ENCODE results near the gene MAMLD1. TPM values are rescaled to one million over a fixed set of nuclear protein-coding genes. Genes with fewer than 3 reads are reported as not detected.

The MAMLD1 gene
- total and polyA plus RNA-seq, 2 of the 8 experiments (the other 6 are each of a cell fraction or from before 2014, with no cell fraction given) = 0.09 to 0.26 TPM

- no peak overlapping the region for H2BK5ac ChIP-seq (ENCODE audit: low read depth, low read length)
- H3K4me2 ChIP-seq (ENCODE audit: insufficient read depth in 1 of 2, low read depth in 2 of 2, low read length in 2 of 2) = no peak overlapping the region
- ChIA-PET CTCF (ENCODE audit: partially characterized antibody) (interaction anchor here (0.6 to 1.6 kb wide), 3 partner anchors 35 to 159 kb away, joined by 3 to 4 read pairs (median 4); no protein-coding TSS in a partner anchor), POLR2A (ENCODE audit: partially characterized antibody) (no interaction called here)
- H2BK12ac ChIP-seq (ENCODE audit: low read depth, low read length) = no peak overlapping the region
- no peaks in the 10 kb centered on the region for H3K79me1 ChIP-seq (ENCODE audit: low read depth, low read length)
- H3K56ac ChIP-seq (replicated peaks; ENCODE audit: insufficient read length, low read depth, low read length) = no peak overlapping the region
- no peak overlapping the region for H2AK5ac ChIP-seq (ENCODE audit: low read depth, low read length)
- 90% methylated on average over 6 of the region's 6 CpGs; no CpG with 5 or more reads in 1 of the 2 experiments for WGBS, 2 experiments (ENCODE audit: extremely low coverage in 1 of 2, insufficient coverage in 1 of 2, insufficient read length in 1 of 2, insufficient replicate concordance in 2 of 2, low coverage in 1 of 2, low lambda C conversion rate in 2 of 2, missing lambda C conversion rate in 1 of 2)
- no peak overlapping the region for H3K4me3 ChIP-seq (ENCODE audit: extremely low read depth in 1 of 4, insufficient read depth in 2 of 4, low read depth in 3 of 4, low read length in 4 of 4)
- no peak overlapping the region for H4K8ac ChIP-seq (ENCODE audit: extremely low read depth, insufficient read depth, low read length)
- no peak overlapping the region for H3K4ac ChIP-seq (replicated peaks; ENCODE audit: insufficient read length, low read depth, low read length)
- H3K18ac ChIP-seq (ENCODE audit: extremely low read depth, low read length) = no peak overlapping the region
- H2AFZ ChIP-seq (ENCODE audit: low read length) = no peak overlapping the region
- peaks cover 0 to 5% (median 3%) of the 10 kb centered on the region in 4 experiments; a peak in 4 of 7 replicates for H3K27me3 ChIP-seq (replicated peaks in 1 of 4; ENCODE audit: control insufficient read depth in 3 of 4, extremely low read depth in 1 of 4, insufficient read depth in 3 of 4, low read length in 3 of 4)
- no peak overlapping the region for H3K23ac ChIP-seq (ENCODE audit: insufficient read length)
- FAIRE-seq = no peak
- H4K5ac ChIP-seq (ENCODE audit: insufficient read length, low read depth, low read length) = no peak overlapping the region
- no peaks in the 10 kb centered on the region for H3K9me3 ChIP-seq (ENCODE audit: insufficient read depth in 2 of 2, low read depth in 1 of 2, low read length in 1 of 2)
- H2BK20ac ChIP-seq (ENCODE audit: low read length) = no peak overlapping the region
- no peak overlapping the region for H2BK120ac ChIP-seq (replicated peaks; ENCODE audit: low read depth, low read length)
- no peaks in the 10 kb centered on the region for H3K36me3 ChIP-seq (ENCODE audit: control insufficient read depth in 2 of 4, insufficient read depth in 4 of 4, low read length in 3 of 4)
- no peak overlapping the region for H2BK15ac ChIP-seq (ENCODE audit: low read length)
- H4K91ac ChIP-seq (replicated peaks; ENCODE audit: insufficient read length, low read length) = no peak overlapping the region
- no peak overlapping the region for H3K27ac ChIP-seq (ENCODE audit: low read depth, low read length)
- H3K14ac ChIP-seq (ENCODE audit: insufficient read length) = no peak overlapping the region
- H3K23me2 ChIP-seq (ENCODE audit: low read depth, low read length) = no peaks in the 10 kb centered on the region
- peaks cover 0 to 4% (median 0%) of the 10 kb centered on the region in 4 experiments; a peak in 2 of 7 replicates for H3K4me1 ChIP-seq (replicated peaks in 1 of 4; ENCODE audit: control insufficient read depth in 3 of 4, insufficient read depth in 4 of 4, low read length in 3 of 4)
- DNase-seq (ENCODE audit: low read depth in 1 of 2, low spot score in 2 of 2) = no peak
- H3K79me2 ChIP-seq (ENCODE audit: control insufficient read depth in 1 of 2, insufficient read depth in 2 of 2, low read length in 2 of 2) = no peaks in the 10 kb centered on the region
- H3K9ac ChIP-seq (replicated peaks in 1 of 4; ENCODE audit: extremely low read depth in 1 of 4, low read depth in 3 of 4, low read length in 3 of 4) = no peak overlapping the region
- no peaks in the 10 kb centered on the region for H4K20me1 ChIP-seq (replicated peaks in 1 of 2; ENCODE audit: control insufficient read depth in 1 of 2, insufficient read depth in 2 of 2, low read length in 2 of 2)
- TF ChIP-seq GTF2F1 (IDR thresholded peaks at IDR 0.05; ENCODE audit: borderline replicate concordance, low read depth, low read length) (no peak), POLR2A (IDR thresholded peaks at IDR 0.05; ENCODE audit: control extremely low read depth in 1 of 2, low read depth in 2 of 2, low read length in 2 of 2) (no peak), PHF8 (conservative IDR thresholded peaks at IDR 0.05; ENCODE audit: low read depth, low read length) (no peak), CTCF (IDR thresholded peaks at IDR 0.05; ENCODE audit: control extremely low read depth in 1 of 3, insufficient read depth in 1 of 3, low read depth in 1 of 3, low read length in 3 of 3) (no peak)
Observed at GRCh38 chrX:150371877-150372276, 8.8 kb downstream of the MAMLD1 start.
